ENCODE measurements around the gene DHRS9.

The DHRS9 gene

DNA sequence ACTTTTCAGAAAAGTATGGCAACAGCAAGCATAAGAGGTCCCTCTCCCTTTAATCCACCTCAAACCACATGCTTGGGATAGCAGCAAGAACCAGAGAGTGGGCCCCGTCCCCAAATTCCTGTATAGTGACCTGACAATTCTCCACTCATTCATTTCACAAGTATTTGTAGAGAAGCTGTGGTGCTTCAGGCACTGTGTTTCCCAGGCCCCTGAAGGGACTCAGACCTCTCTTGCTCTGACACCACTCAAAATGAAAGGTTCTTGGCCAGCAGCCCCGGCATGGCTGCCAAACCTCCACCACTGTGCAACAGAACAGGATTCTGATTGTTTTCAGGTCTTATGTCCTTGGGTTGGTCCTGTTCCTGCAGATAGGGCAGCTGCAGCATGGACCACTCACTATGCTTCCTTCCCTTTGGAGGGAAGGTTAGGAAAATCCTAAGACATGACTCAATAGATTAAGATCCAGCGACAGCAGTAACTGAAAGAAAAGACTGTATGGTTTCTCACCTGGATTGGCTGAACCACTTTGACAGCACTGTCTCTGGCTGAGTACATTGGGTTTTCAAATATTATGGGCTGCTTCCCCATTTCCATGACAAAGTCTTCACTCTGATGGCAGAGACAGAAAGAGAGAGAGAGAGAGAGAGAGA lies 67.6 kb downstream of the DHRS9 start:
- H2AFZ ChIP-seq (ENCODE audit: low read length): no peak overlapping the region

GRCh38 chr2:169137924-169138323 lies 68.6 kb downstream of the DHRS9 start:
- Histone ChIP-seq H4K20me1 (ENCODE audit: insufficient read depth, low read length) (no peaks in the 10 kb centered on the region), H3K9me3 (replicated peaks; ENCODE audit: insufficient read depth, low read length) (no peaks in the 10 kb centered on the region), H2AFZ (ENCODE audit: low read length) (no peak overlapping the region), H3K36me3 (replicated peaks; ENCODE audit: insufficient read depth, low read length) (no peaks in the 10 kb centered on the region), H3K9ac (ENCODE audit: low read length) (no peak overlapping the region), H3K27ac (ENCODE audit: low read length) (no peak overlapping the region), H3K4me2 (ENCODE audit: low read depth, low read length) (no peak overlapping the region), H3K4me1 (ENCODE audit: low read length) (peaks cover 37% of the 10 kb centered on the region), H3K9me2 (replicated peaks; ENCODE audit: insufficient read depth, low read length) (no peaks in the 10 kb centered on the region), H3F3A (ENCODE audit: insufficient read depth, low read length) (peaks cover 10% of the 10 kb centered on the region), H3K79me2 (ENCODE audit: low read length) (no peaks in the 10 kb centered on the region), H3K27me3 (replicated peaks; ENCODE audit: insufficient read depth, low read length) (no peaks in the 10 kb centered on the region), H3K4me3 (ENCODE audit: low read length) (no peak overlapping the region)
- no peak for TF ChIP-seq EZH2 (optimal IDR thresholded peaks at IDR 0.05; ENCODE audit: low read depth, low read length)
- no peak for TF ChIP-seq EZH2phosphoT487 (IDR thresholded peaks at IDR 0.05; ENCODE audit: low read length)
- TF ChIP-seq CTCF (IDR thresholded peaks at IDR 0.05; ENCODE audit: low read length): no peak
- no peak for DNase-seq

More for the DNA sequence above, 67.6 kb downstream of the DHRS9 start:
- Histone ChIP-seq H3K4me1 (ENCODE audit: low read length) (peaks cover 32% of the 10 kb centered on the region), H3K9me2 (replicated peaks; ENCODE audit: insufficient read depth, low read length) (no peaks in the 10 kb centered on the region), H3K4me3 (ENCODE audit: low read length) (no peak overlapping the region), H3K4me2 (ENCODE audit: low read depth, low read length) (no peak overlapping the region), H3K9ac (ENCODE audit: low read length) (no peak overlapping the region), H3K27ac (ENCODE audit: low read length) (no peak overlapping the region), H3K27me3 (replicated peaks; ENCODE audit: insufficient read depth, low read length) (no peaks in the 10 kb centered on the region), H3F3A (ENCODE audit: insufficient read depth, low read length) (peaks cover 10% of the 10 kb centered on the region), H4K20me1 (ENCODE audit: insufficient read depth, low read length) (no peaks in the 10 kb centered on the region), H3K9me3 (replicated peaks; ENCODE audit: insufficient read depth, low read length) (no peaks in the 10 kb centered on the region), H3K36me3 (replicated peaks; ENCODE audit: insufficient read depth, low read length) (no peaks in the 10 kb centered on the region), H3K79me2 (ENCODE audit: low read length) (no peaks in the 10 kb centered on the region)
- no peak for DNase-seq
- TF ChIP-seq EZH2 (optimal IDR thresholded peaks at IDR 0.05; ENCODE audit: low read depth, low read length): no peak

GRCh38 chr2:169139145-169139544 lies 69.8 kb downstream of the DHRS9 start:
- H3K4me3 ChIP-seq (ENCODE audit: low read length): no peak overlapping the region
- TF ChIP-seq EZH2 (optimal IDR thresholded peaks at IDR 0.05; ENCODE audit: low read depth, low read length) (no peak), EZH2phosphoT487 (IDR thresholded peaks at IDR 0.05; ENCODE audit: low read length) (no peak), CTCF (IDR thresholded peaks at IDR 0.05; ENCODE audit: low read length) (no peak)
- H3K9ac ChIP-seq (ENCODE audit: low read length): no peak overlapping the region
- H3K36me3 ChIP-seq (replicated peaks; ENCODE audit: insufficient read depth, low read length): no peaks in the 10 kb centered on the region
- H3K4me2 ChIP-seq (ENCODE audit: low read depth, low read length): 0 out of 2 replicates have a peak overlapping the region, but pooled peaks have one; percentile 54
- peaks cover 37% of the 10 kb centered on the region for H3K4me1 ChIP-seq (ENCODE audit: low read length)
- no peak for DNase-seq
- no peaks in the 10 kb centered on the region for H3K79me2 ChIP-seq (ENCODE audit: low read length)
- no peak overlapping the region; the same call in 1 of the 2 replicates for H2AFZ ChIP-seq (ENCODE audit: low read length)
- no peaks in the 10 kb centered on the region for H3K9me2 ChIP-seq (replicated peaks; ENCODE audit: insufficient read depth, low read length)
- no peaks in the 10 kb centered on the region for H4K20me1 ChIP-seq (ENCODE audit: insufficient read depth, low read length)
- H3K27ac ChIP-seq (ENCODE audit: low read length): no peak overlapping the region
- H3F3A ChIP-seq (ENCODE audit: insufficient read depth, low read length): peaks cover 10% of the 10 kb centered on the region
- H3K9me3 ChIP-seq (replicated peaks; ENCODE audit: insufficient read depth, low read length): no peaks in the 10 kb centered on the region
- no peaks in the 10 kb centered on the region for H3K27me3 ChIP-seq (replicated peaks; ENCODE audit: insufficient read depth, low read length)
